ENCODE data around the gene KCNE4.

The KCNE4 gene

DNA sequence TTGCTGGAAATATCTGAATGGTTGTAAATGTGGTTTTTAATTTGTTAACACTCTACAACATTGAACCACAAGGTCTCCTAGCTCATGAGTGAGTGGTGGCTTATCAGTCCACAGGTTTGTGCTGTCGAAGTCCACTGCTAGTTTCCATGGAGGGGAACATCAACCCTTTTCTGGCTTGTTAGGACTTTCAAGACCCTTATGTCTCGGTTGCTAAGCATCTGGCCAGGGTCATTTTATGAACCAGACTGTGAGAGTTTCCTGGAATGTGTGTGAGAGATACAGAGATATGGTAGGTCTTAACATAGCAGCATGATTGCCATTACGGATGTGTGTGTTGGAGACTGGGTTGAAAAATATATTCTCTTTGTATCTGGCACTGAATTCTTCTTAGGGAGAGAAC lies 36.9 kb downstream of the KCNE4 start:
- no peak for DNase-seq

DNA sequence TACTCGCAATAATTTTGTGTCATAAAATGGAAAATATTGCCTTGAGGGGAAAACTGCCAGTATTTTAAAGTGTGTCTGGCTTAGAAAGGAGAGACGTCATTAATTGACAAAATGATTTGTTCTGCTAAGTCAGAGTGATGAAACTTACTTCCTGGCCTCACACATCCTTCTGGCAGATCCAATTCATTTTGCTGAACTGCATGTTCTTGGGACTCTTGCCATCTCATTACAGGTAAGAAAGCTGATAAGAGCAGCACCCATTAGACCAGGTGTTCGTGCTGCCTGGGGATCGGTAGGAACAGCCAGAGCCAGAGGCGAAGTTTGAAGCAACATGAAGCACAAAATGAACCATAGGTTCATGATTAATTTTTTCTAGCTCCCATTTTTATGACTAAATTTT lies 38.0 kb downstream of the KCNE4 start:
- no peak for DNase-seq

DNA sequence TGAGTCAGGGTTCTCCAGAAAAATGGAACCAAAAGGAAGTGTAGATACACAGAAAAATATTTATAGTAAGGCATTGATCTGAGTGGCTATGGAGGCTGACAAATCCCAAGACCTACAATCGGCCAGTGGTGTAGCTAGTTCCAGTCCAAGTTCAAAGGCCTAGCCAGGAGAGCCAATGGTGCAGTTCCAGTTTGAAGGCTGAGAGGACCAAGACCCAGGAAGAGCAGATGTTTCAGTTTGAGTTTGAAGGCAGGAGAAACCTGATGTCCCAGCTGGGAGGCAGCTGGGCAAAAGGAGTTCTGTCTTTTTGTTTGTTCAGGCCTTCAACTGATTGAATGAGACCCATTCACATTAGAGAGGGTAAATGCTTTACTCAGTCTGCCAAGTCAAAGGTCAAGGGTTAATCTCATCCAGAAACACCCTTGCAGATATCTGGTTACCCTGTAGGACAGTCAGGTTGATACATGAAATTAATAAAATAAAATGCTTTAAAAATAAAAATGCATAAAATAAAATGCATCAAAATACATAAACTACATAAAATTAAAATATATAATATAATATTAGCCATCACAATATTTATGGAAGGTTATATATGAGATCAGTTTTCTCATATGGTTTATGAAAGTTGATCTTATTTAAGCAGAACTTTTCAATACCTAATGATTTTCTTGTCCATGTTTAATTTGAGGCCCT lies 38.7 kb downstream of the KCNE4 start:
- DNase-seq = peak; percentile 87

DNA sequence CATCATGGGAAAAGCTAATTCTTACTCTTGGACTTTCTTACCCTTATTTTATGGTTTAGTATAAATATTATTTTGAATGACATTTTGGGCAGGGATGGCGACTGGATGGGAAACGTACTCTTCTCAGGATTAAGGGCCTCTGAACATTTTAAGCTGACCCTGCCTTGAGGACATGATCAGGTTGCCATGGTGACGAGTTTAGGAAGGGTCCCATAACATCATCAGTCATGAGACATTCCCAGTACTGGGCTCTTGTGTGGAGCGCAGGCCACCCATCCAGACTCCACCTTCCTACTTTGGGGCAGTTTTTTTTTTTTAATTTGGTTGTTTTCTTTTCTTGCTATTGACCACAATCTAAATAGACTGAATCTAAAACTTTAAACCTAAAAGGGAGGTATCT lies 40.7 kb downstream of the KCNE4 start:
- DNase-seq = no peak

DNA sequence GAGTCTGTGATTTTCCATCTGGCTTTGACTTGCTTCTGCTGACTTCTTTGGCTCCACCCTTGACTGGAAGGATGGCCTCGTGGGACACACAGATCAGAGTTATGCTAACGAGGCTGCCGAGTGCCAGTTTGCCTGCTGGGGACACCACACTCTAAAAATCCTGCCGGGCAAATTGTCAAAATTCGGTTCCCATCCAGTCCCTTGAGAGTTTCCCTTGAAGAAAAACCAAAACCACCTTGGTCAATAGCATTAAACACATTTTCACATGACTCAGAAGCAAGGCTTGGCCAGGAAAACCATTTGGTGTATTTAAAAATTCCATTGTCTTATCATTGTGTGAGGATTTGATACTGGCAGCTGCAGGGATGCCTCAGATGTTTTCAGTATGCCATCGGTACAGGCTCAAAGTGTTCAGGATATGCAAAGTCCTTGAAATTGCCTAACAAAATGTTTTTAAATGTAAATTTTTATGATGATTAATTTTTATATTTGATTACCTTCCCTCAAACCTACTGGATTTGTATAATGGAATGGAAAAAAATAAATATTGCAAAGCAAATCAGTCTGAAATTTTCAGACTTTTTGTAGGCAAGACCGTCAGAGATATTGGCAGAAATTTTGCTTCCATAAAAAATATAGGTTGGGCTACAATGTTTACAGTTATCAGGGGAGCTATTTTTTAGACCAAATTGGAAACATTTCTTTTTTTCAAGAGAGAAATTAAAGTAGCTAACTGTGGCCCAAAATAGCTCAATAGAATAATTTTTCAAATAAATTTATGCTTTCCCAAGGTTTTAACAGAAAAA lies 41.6 kb downstream of the KCNE4 start:
- DNase-seq = no peak

DNA sequence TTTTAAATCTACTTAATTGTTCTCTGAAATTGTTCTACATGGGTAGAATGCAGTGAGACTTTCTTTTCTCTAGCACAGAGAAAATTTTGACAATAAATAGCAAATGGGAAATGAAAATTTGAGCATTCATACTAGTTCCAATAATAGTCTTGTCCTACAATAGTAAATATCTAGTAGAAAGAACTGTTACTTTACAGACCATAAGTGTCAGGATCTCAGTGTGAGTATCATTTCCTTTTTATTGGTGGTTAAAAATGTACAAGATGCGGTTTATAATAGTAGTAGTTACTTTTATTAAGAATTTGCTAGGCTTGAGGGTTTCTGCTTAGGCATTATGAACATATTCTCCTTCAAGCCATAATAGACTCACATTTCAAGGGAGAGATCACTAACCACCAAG lies 43.2 kb downstream of the KCNE4 start:
- DNase-seq = no peak

DNA sequence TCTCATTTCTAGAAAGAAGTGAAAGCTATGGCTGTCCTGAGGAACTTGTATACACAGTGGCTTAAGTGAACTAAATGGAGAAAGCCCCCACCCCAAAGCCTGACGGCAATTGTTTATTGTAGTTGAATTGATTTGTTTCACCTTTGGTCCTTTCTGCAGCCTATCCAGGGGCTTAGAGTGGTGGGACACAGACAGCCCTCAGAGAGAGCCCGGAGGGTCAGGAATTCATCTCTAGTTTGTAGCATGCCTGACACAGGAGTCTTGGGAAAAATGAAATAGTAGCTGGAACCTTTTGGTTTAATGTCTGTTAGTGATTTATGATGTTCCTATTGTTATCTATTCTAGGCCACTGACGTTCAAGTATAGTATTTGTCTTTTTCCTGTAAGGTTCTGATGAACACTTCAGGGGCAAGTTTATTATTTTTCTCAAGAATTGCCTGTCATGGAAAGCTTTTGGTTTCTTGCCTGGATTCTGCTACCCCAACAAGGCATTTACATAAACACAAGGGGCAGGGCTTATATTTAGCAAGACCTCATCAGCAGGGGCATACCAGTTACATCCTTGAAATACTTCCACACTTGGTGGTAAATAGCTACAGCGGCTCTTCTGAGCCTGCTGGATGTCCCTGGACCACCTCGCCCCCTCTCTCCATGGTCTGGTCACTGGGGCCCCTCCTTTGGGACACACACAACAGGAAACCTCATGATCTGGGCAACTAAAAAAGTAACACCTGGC lies 44.4 kb downstream of the KCNE4 start:
- DNase-seq = no peak

DNA sequence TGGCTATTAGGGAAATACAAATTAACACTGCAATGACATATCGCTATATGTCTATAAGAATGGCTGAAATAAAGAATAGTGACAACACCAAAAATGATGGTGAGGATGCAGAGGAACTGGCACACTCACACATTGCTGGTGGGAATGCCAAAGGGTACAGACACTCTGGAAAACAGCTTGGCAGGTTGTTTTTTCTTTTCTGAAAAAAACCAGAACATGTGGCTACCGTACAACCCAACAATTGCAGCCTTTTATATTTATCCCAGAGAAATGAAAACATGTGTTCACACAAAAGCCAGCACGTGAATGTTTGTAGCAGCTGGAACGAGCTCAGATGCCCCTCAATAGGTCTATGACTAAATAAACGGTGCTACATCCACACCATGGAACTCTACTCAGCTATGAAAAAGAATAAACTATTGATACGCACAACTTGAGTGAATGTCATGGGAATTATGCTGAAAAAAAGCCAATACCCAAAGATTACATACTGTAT lies 45.9 kb downstream of the KCNE4 start:
- DNase-seq = no peak

DNA sequence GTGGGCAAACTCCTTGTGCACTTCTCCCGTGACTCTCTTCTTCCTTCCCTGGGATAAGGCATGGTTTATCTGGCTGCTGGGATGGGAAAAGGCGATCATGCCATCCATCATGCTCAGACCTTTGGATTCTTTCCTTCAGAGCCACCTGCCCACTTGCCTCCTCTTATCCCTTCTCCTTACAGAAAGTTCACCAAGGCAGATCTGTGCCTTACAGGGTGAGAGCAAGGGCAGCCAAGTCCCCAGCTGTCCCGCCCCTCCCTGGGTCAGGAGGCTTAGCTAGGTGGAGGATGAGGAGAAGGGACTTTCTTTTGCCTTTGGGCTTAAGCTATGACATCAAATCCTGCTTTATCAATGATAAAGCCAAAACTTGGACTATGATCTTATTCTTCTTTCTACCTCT lies 47.6 kb downstream of the KCNE4 start:
- DNase-seq = no peak

DNA sequence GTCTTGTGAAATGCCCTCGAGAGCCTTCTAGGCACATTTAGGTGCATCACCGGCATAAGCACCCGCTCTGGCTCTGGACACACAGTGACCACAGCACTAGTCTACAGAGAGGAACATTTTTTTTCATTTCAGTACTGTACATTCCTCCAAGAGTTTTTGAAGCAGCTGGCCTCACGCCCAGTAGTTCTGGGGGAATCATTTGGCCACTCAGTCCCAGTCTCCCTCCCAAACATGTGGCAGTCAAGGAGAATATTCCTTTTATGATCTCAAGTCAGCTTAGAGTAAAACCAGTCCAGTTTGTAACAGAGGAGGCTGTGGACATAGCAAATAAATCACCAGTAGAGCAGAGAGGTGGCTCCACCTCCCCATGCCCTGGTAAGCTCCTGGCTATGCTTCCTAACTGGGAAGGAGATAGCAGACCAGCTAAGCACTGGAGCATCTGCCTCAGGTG lies 48.1 kb downstream of the KCNE4 start:
- DNase-seq = no peak

DNA sequence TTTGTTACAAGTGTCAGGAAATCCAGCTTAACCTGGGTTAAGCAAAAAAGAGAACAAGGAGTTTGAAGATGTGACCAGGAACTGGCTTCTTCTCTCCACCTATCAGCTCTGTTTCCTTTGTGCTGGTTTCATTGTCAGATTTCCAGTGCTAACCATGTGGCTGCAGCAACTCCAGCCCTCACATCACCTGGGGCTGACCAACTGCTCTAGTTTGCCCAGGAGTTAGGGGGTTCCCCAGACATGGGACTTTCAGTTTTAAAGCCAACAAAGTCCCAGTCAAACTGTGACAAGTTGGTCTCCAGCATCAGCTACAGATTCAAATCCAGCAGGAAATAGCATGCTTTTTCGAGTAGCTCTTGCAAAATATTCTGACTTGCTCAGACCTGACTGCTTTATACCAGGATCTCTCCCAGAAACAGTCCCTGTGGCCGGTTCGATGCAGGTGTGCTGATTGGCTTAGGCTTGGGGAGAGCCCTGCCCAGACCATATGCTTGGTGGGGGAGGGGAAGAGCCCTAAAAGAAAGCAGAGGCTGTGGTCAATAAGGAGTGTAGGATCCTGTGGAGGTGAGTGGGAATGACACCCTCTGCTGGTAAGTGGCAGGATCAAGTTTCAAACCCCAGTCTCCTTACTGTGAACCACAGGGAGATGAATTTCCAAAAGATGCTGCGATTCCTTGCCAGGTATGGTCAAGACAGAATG lies 49.5 kb downstream of the KCNE4 start:
- peak; percentile 66 for DNase-seq

DNA sequence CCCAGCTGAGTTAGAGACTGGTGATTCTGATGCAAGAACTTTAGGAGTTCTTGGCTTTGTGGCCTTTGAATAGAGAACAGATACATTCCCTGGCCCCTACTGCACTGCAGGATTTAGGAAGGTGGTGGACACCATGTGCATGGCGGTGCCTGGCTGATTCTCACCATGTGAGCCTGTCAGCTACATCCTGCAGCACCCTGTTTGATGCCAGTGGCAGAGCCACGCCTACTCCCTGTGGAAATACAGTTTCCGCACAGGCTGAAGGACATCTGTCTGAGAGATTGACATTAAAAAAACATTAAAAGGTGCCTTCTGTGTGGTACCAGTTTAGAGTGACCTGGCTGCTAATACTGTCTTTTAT lies 50.0 kb downstream of the KCNE4 start:
- peak; percentile 66 for DNase-seq

DNA sequence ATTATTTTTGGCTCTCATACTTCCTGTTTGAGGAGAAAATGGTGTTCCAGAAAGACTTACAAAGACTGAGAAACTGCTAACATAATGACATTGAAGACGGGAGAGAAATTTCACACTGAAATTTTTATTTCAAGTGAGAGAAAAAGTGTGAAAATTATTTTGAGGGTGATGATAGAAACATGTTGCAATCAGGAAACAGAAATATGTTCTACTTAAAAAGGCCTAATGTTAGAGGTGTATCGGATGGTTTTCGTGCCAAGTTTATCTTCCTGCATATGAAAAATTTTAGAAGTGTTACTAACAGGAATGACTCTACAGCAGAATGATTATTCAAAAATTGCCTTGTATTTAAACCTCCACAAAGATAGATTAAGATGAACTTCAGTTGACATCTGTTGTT lies 50.5 kb downstream of the KCNE4 start:
- DNase-seq = no peak

DNA sequence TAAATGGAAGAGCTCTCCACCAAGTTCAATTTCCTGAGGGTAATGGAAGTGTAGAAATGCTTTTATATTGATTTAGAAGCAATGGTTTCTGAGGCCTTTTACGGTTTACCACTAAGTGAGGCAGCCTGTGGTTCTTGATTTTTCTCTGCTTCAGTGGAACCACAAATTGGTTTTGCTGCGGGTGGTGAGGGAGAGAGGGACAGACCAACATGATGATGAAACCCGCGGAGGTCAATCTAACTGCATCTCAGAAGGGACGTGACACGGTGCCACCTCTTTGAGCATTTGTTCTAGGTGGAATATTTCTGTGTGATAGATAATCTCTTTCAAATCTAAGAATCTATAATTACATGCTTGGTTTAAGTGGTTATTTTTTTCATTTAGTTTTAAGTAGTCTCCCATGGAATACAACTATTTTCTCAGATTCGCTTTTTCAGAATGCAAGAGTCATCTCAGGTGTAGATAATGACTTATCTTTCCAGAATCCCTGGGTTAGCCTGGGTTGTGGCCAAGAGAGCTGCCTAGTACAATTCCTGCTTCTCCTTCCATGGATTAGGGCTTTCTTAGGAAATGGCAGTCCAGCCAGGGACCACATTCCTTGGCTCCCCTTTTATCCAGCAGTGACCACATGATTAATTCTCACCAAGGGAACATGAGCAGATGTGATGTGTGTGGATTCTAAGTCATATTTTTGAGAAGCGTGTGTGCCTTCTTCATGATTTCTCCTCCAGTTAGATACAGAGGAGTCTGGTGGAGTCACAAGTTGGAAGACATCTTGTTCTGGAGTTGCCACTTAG lies 52.5 kb downstream of the KCNE4 start:
- no peak for DNase-seq
